GM10266 (cell line): ENCODE results near the gene UBR4.
A peak's percentile ranks its signal among the peaks of the same experiment; 100 is the strongest.
"Not testable (repeated sequence)": the region's sequence is repeated elsewhere in the genome, so short reads cannot be mapped to it uniquely, and the experiment has no call there.

ENCODE experiments used
- DNase-seq: peaks from one replicate; pipeline ENCODE4 v3.0.0; 2012; ENCODE audit errors: extremely low spot score
- TF ChIP-seq, protein P1 (sequence below): IDR thresholded peaks from 2 replicates; pipeline ENCODE4 v1.5.1; 2012; ENCODE audit warnings: mild to moderate bottlenecking, low read depth; ENCODE audit not compliant: control insufficient read depth, insufficient read depth; ENCODE audit errors: missing control alignments

The UBR4 gene

DNA sequence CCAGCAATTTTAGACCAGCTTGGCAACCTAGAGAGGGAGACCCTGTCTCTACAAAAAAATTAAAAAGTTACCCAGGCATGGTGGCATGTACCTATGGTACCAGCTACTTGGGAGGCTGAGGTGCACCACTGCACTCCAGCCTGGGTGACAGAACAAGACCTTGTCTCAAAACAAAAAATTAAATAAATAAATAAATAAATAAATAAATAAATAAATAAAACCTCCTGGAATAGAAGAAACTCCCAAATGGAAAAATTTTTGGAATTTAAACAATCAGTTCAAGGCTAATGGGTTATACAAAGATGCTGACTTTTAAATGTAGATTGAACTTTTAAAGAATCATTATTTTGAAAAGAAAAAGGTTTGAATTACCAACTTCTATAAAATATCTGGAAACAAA lies 22.2 kb downstream of the UBR4 start:
- TF ChIP-seq, protein P1, sequence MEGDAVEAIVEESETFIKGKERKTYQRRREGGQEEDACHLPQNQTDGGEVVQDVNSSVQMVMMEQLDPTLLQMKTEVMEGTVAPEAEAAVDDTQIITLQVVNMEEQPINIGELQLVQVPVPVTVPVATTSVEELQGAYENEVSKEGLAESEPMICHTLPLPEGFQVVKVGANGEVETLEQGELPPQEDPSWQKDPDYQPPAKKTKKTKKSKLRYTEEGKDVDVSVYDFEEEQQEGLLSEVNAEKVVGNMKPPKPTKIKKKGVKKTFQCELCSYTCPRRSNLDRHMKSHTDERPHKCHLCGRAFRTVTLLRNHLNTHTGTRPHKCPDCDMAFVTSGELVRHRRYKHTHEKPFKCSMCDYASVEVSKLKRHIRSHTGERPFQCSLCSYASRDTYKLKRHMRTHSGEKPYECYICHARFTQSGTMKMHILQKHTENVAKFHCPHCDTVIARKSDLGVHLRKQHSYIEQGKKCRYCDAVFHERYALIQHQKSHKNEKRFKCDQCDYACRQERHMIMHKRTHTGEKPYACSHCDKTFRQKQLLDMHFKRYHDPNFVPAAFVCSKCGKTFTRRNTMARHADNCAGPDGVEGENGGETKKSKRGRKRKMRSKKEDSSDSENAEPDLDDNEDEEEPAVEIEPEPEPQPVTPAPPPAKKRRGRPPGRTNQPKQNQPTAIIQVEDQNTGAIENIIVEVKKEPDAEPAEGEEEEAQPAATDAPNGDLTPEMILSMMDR = no peak
- no peak for DNase-seq

DNA sequence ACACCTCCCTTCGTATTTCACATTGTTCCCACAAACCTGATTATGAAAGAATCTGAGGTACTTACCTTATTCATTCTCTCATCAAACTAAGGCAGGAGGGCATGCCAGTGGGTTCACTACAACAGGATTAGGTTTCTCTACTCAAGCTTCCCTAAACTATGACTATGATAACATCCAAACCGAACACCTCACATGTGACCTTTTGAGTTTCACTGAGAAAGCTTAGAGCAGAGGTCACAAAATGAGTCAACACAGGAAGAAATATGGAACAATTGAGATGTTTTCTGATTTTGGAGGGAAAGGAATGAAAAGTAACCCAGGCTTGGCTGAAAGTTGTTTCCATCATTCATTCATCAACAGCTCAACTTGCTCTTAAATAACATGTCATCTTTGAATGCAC lies 24.1 kb downstream of the UBR4 start:
- TF ChIP-seq, protein P1 = no peak
- no peak for DNase-seq

DNA sequence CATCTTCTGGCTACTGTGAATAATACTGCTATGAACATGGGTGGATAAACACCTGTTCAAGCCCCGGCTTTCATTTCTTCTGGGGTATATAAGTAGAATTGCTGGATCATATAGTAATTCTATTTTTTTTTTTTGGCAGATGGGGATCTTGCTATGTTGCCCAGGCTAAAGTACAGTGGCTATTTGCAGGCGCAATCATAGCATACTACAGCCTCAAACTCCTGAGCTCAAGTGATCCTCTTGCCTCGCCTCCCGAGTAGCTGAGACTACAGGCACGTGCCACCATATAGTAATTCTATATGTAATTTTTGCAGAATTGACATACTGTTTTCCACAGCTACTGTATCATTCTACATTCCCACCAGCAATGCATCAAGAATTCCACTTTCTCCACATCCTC lies 27.8 kb downstream of the UBR4 start:
- TF ChIP-seq, protein P1 = no peak
- no peak for DNase-seq

DNA sequence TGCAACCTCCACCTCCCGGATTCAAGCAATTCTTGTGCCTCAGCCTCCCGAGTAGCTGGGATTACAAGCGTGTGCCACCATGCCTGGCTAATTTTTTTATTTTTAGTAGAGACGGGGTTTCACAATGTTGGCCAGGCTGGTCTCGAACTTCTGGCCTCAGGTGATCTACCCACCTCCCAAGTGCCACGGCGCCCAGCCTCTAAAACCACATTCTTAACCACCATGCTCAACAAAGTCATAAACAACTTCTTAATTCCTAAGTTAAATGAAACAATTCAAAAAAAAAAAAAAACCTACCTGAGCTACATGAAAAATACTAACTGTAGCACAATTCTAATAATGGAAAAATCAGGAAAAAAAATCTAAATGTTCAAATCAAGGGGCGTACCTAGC lies 29.8 kb downstream of the UBR4 start:
- DNase-seq = not testable (repeated sequence)

DNA sequence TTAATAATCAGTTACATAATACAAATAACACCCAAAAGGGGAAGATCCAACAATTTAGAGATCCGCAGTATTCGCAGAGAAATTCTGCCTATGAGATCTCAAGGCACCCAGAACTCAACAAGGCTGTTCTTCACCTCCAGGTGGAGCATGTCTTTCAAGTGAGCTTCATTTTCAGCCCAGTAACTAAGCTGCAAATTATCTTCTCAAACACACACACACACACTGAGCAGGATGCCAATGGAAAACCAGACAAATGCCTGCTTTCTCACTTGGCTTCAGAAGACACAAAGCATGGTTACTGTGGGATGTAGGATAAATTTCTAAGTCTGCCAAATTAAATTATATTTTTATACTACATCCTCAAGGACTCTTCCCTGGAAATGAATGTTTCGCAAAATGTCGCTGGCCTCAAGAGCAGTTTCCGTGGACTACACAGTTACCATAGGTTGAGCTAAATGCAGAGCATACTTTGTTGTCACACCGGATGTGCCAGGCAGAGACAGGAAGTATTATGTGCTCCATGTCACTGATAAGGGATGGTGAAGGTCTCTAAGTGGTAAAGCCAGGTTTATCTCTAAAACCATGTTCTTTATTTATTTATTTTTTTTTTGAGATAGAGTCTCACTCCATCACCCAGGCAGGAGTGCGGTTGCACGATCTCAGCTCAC lies 30.3 kb downstream of the UBR4 start:
- TF ChIP-seq, protein P1 = peak; percentile 20
- no peak for DNase-seq

DNA sequence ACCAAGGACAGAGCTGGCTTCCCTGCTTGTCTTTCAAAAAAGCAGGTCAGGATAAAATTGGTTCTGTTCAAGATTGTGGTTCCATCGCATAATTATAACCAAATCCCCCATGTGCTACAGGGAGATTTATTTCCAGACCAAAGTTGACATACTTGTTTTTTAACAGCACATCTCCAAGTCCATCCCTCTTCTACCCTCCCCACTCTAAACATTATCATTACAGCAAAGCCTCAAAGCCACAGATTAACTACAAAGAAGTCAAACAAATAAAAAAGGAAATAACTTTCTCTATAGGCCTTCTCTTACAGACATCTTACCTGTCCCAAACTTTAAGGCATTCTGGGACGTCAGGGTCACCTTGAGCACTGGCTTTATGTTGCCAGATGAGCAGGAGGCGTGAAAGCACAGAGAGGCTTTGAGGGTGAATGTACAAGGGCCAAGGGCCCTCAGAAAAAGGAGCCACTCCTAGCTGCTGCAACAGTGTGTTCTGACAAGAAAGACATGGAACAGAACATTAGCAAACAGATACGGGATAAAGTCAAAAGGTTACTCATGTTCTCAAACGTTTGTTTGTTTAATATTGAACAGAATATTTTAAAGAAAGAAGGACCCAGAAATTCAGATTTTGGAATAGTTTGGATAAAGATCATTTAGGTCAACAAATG lies 31.2 kb downstream of the UBR4 start:
- TF ChIP-seq, protein P1 = no peak
- no peak for DNase-seq

DNA sequence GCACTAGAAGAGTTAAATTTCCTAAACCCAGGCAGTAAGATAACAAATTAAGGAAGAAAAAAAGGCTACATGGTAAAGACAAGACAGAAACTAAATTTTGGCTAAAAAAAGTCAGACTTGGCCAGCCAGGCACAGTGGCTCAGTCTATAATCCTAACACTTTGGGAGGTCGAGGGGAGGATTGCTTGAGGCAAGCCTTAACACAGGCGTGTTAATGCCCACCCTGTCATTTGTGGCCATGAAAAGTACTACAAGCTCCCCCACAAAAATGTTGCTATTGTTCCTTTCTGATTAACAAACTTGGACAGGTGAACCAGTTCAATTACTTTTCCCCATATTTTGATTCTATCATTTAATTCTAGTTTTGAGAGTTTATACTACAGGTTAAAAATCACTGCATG lies 32.3 kb downstream of the UBR4 start:
- TF ChIP-seq, protein P1 = no peak
- DNase-seq = no peak

DNA sequence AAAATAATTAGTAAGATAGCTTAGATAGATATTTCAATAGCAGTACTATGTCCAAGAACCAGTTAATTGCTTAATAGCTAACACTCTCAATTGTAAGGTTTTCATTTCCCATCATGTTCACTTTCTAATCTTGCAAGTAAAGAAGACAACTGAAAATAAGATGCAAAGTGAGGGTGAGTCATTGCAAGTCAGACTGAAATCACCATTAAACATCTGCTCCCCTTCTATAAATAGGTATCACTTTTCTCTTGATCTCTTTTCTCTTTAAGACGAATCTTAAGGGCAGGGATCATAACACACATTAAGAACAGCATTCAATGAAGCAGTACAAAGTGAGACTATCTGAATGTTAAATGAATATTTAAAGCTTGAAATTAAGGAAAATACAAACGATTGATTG lies 40.4 kb downstream of the UBR4 start:
- peak; percentile 72 for DNase-seq

More for the DNA sequence above, 40.4 kb downstream of the UBR4 start:
- TF ChIP-seq, protein P1 = no peak
